ENCODE measurements around the gene TAAR8. TPM values are rescaled to one million over a fixed set of nuclear protein-coding genes. Genes with fewer than 3 reads are reported as not detected.

TAAR8 gene
- total and polyA plus RNA-seq, 2 experiments from 2014 or later: not detected

- H4K20me1 ChIP-seq (replicated peaks; ENCODE audit: insufficient read depth): no peaks in the 10 kb centered on the region
- Mint-ChIP-seq H3K27ac (no peak overlapping the region), H3K36me3 (ENCODE audit: low read depth) (no peaks in the 10 kb centered on the region), H3K4me3 (no peak overlapping the region), H3K27me3 (ENCODE audit: insufficient read depth, low read depth, poor library complexity) (no peaks in the 10 kb centered on the region), H3K4me1 (peaks cover 2% of the 10 kb centered on the region; the same call in 1 of the 3 replicates), H3K9me3 (no peaks in the 10 kb centered on the region; the same call in 2 of the 3 replicates)
- no peak overlapping the region for H3K4me2 ChIP-seq
- H3K4me3 ChIP-seq: no peak overlapping the region
- no peaks in the 10 kb centered on the region for H3K9me2 ChIP-seq (ENCODE audit: insufficient read depth)
- no peaks in the 10 kb centered on the region for H3K79me2 ChIP-seq (replicated peaks; ENCODE audit: insufficient read depth)
- no peak overlapping the region for H2AFZ ChIP-seq
- ATAC-seq: no peak
- TF ChIP-seq ZNF114 (CRISPR knock-in tag; IDR thresholded peaks at IDR 0.05) (no peak), JUNB (IDR thresholded peaks at IDR 0.05; ENCODE audit: unreplicated experiment) (no peak), NANOG (IDR thresholded peaks at IDR 0.05; ENCODE audit: borderline replicate concordance) (no peak), ZNF331 (CRISPR knock-in tag; IDR thresholded peaks at IDR 0.05; ENCODE audit: low read depth) (no peak), REST (IDR thresholded peaks at IDR 0.05; ENCODE audit: unreplicated experiment) (no peak), EZH2 (IDR thresholded peaks at IDR 0.05; ENCODE audit: low read depth, unreplicated experiment) (no peak), STAT1 (IDR thresholded peaks at IDR 0.05; ENCODE audit: unreplicated experiment) (no peak), CREB1 (CRISPR knock-in tag; IDR thresholded peaks at IDR 0.05; ENCODE audit: low read depth) (no peak)
- H3K27me3 ChIP-seq (ENCODE audit: insufficient read depth): no peaks in the 10 kb centered on the region
- no peaks in the 10 kb centered on the region for H3K36me3 ChIP-seq (ENCODE audit: insufficient read depth)
- no peaks in the 10 kb centered on the region for H3F3A ChIP-seq (replicated peaks; ENCODE audit: low read depth)
- DNase-seq (ENCODE audit: low spot score): no peak
- H3K4me1 ChIP-seq (ENCODE audit: insufficient read depth): no peaks in the 10 kb centered on the region
- no peak overlapping the region for H3K27ac ChIP-seq (ENCODE audit: low read depth)
These were observed 43.7 kb downstream of the TAAR8 start for GRCh38 chr6:132596201-132596600.

- Mint-ChIP-seq H3K27ac (no peak overlapping the region), H3K4me3 (no peak overlapping the region), H3K4me1 (peaks cover 2% of the 10 kb centered on the region; the same call in 1 of the 3 replicates), H3K9me3 (no peaks in the 10 kb centered on the region; the same call in 2 of the 3 replicates), H3K36me3 (ENCODE audit: low read depth) (no peaks in the 10 kb centered on the region), H3K27me3 (ENCODE audit: insufficient read depth, low read depth, poor library complexity) (no peaks in the 10 kb centered on the region)
- Histone ChIP-seq H3K36me3 (ENCODE audit: insufficient read depth) (no peaks in the 10 kb centered on the region), H3K4me3 (no peak overlapping the region), H2AFZ (peak overlapping the region; percentile 88), H3K27me3 (ENCODE audit: insufficient read depth) (no peaks in the 10 kb centered on the region), H3K27ac (ENCODE audit: low read depth) (no peak overlapping the region), H4K20me1 (replicated peaks; ENCODE audit: insufficient read depth) (no peaks in the 10 kb centered on the region), H3K4me1 (ENCODE audit: insufficient read depth) (no peaks in the 10 kb centered on the region), H3K4me2 (no peak overlapping the region), H3K79me2 (replicated peaks; ENCODE audit: insufficient read depth) (no peaks in the 10 kb centered on the region), H3K9me2 (ENCODE audit: insufficient read depth) (no peaks in the 10 kb centered on the region), H3F3A (replicated peaks; ENCODE audit: low read depth) (no peaks in the 10 kb centered on the region)
- peak; percentile 69 for DNase-seq (ENCODE audit: low spot score)
- peak; percentile 100 for ATAC-seq
- TF ChIP-seq CREB1 (CRISPR knock-in tag; IDR thresholded peaks at IDR 0.05; ENCODE audit: low read depth) (no peak), STAT1 (IDR thresholded peaks at IDR 0.05; ENCODE audit: unreplicated experiment) (no peak), POLR2AphosphoS5 (IDR thresholded peaks at IDR 0.05; ENCODE audit: low read depth) (no peak), ZNF114 (CRISPR knock-in tag; IDR thresholded peaks at IDR 0.05) (no peak), CTCF (conservative IDR thresholded peaks at IDR 0.05; ENCODE audit: low read depth in 2 of 2) (peak; percentile 63 to 74), JUNB (IDR thresholded peaks at IDR 0.05; ENCODE audit: unreplicated experiment) (no peak), ZNF462 (CRISPR knock-in tag; IDR thresholded peaks at IDR 0.05) (no peak)
These were observed 46.0 kb downstream of the TAAR8 start for GRCh38 chr6:132598473-132598872.
